ENCODE results near the gene APOBR. TPM values are rescaled to one million over a fixed set of nuclear protein-coding genes. Genes with fewer than 3 reads are reported as not detected.
A peak's percentile ranks its signal among the peaks of the same experiment; 100 is the strongest.

APOBR gene
- total and polyA plus RNA-seq, 2 of the 13 experiments (the other 11 are each of a cell fraction or from before 2014, with no cell fraction given), result 0.03 TPM; not detected in 1

- TF ChIP-seq ARID5B (CRISPR knock-in tag; IDR thresholded peaks at IDR 0.05), result peak; percentile 94
- TF ChIP-seq ZMYM2 (CRISPR knock-in tag; IDR thresholded peaks at IDR 0.05), result no peak; the same call in 1 of the 2 replicates
- peak; percentile 49; the same call in 1 of the 2 replicates for TF ChIP-seq ZNF761 (CRISPR knock-in tag; conservative IDR thresholded peaks at IDR 0.05)
- no peak for TF ChIP-seq HHEX (CRISPR knock-in tag; IDR thresholded peaks at IDR 0.05)
- TF ChIP-seq ZNF281 (CRISPR knock-in tag; IDR thresholded peaks at IDR 0.05; ENCODE audit: borderline replicate concordance), result 0 out of 2 replicates have a peak, but pooled peaks have one; percentile 45
- TF ChIP-seq RXRB (CRISPR knock-in tag; IDR thresholded peaks at IDR 0.05; ENCODE audit: borderline replicate concordance), result peak; percentile 94
- no peak for TF ChIP-seq EZH2 (conservative IDR thresholded peaks at IDR 0.05; ENCODE audit: low read depth, low read length)
- 0 out of 2 replicates have a peak, but pooled peaks have one; percentile 54 for TF ChIP-seq ARNTL (CRISPR knock-in tag; IDR thresholded peaks at IDR 0.05)
- no peak for TF ChIP-seq TCF12 (IDR thresholded peaks at IDR 0.05)
- TF ChIP-seq TCF12 (CRISPR knock-in tag; IDR thresholded peaks at IDR 0.05), result no peak
- TF ChIP-seq ZFP41 (CRISPR knock-in tag; IDR thresholded peaks at IDR 0.05; ENCODE audit: borderline replicate concordance), result no peak
- no peak for TF ChIP-seq SETDB1 (CRISPR knock-in tag; IDR thresholded peaks at IDR 0.05; ENCODE audit: borderline replicate concordance)
- TF ChIP-seq RFXAP (CRISPR knock-in tag; IDR thresholded peaks at IDR 0.05; ENCODE audit: borderline replicate concordance), result peak; percentile 92
- TF ChIP-seq SIX4 (CRISPR knock-in tag; IDR thresholded peaks at IDR 0.05), result 0 out of 2 replicates have a peak, but pooled peaks have one; percentile 9
- peak; percentile 69; the same call in 1 of the 2 replicates for TF ChIP-seq ISL2 (CRISPR knock-in tag; IDR thresholded peaks at IDR 0.05)
- no peak for TF ChIP-seq MZF1 (CRISPR knock-in tag; IDR thresholded peaks at IDR 0.05; ENCODE audit: borderline replicate concordance)
- TF ChIP-seq SIX1 (CRISPR knock-in tag; IDR thresholded peaks at IDR 0.05; ENCODE audit: borderline replicate concordance), result 0 out of 2 replicates have a peak, but pooled peaks have one; percentile 26
- peak; percentile 79; the same call in 1 of the 2 replicates for TF ChIP-seq GFI1 (CRISPR knock-in tag; IDR thresholded peaks at IDR 0.05; ENCODE audit: borderline replicate concordance)
- TF ChIP-seq NR2F6 (IDR thresholded peaks at IDR 0.05), result peak; percentile 67; the same call in 1 of the 2 replicates
- TF ChIP-seq NR2F6 (CRISPR knock-in tag; IDR thresholded peaks at IDR 0.05), result peak; percentile 89
- no peak; the same call in 1 of the 2 replicates for TF ChIP-seq NFIC (IDR thresholded peaks at IDR 0.05; ENCODE audit: low read length)
- TF ChIP-seq SPEN (CRISPR knock-in tag; IDR thresholded peaks at IDR 0.05; ENCODE audit: low read depth), result peak; percentile 87
- no peak for TF ChIP-seq ZNF724P (CRISPR knock-in tag; IDR thresholded peaks at IDR 0.05; ENCODE audit: borderline replicate concordance)
- TF ChIP-seq NBN (conservative IDR thresholded peaks at IDR 0.05), result no peak
- peak; percentile 67; the same call in 1 of the 2 replicates for TF ChIP-seq FOXO1 (CRISPR knock-in tag; IDR thresholded peaks at IDR 0.05)
Observed at GRCh38 chr16:28505489-28506137, 11.2 kb downstream of the APOBR start (continued).

Measured in HepG2 (cell line).